GM19238 (cell line): ENCODE results near the gene KHK.

Experiments used
- DNase-seq: peaks from one replicate; pipeline ENCODE4 v3.0.0; 2011; ENCODE audit warnings: low spot score; ENCODE audit not compliant: insufficient read length

KHK gene

DNA sequence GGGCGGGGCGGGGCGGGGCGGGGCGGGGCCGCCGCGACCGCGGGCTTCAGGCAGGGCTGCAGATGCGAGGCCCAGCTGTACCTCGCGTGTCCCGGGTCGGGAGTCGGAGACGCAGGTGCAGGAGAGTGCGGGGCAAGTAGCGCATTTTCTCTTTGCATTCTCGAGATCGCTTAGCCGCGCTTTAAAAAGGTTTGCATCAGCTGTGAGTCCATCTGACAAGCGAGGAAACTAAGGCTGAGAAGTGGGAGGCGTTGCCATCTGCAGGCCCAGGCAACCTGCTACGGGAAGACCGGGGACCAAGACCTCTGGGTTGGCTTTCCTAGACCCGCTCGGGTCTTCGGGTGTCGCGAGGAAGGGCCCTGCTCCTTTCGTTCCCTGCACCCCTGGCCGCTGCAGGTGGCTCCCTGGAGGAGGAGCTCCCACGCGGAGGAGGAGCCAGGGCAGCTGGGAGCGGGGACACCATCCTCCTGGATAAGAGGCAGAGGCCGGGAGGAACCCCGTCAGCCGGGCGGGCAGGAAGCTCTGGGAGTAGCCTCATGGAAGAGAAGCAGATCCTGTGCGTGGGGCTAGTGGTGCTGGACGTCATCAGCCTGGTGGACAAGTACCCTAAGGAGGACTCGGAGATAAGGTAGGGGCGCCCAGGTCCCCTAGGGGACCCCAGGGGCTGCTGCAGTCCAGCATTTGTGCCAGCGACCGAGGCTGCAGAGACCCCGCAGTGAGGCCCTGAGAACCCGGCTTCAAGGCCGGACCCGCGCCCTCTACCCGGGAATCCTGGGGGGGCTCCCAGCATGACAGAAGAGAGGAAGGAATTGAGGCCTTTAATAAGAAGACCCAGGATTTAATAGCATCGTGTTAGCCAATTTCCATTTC, at the start of gene KHK:
Gene KHK (plus strand): TSS at position 49 of the 870 bp plus-strand sequence. CDS start 488 bp downstream, at position 537.
- DNase-seq = peak; percentile 44

DNA sequence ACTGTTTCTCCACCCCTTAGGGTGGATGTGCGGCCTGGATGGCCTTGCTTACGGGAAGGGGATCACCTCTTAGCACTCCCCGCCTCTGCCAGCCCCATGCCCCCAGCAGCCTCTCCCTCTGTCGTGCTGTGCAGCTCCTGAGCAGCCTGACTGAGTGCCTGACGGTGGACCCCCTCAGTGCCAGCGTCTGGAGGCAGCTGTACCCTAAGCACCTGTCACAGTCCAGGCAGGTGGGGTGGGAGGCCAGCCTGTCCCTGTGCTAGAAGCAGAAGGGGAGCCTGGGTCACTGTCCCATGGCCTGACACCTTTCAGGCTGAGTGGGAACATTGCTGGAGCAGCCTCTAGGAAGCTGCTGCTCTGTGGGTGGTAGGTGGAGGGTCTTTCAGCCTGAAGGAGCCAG, 48.6 kb upstream of the KHK start:
- DNase-seq = no peak

DNA sequence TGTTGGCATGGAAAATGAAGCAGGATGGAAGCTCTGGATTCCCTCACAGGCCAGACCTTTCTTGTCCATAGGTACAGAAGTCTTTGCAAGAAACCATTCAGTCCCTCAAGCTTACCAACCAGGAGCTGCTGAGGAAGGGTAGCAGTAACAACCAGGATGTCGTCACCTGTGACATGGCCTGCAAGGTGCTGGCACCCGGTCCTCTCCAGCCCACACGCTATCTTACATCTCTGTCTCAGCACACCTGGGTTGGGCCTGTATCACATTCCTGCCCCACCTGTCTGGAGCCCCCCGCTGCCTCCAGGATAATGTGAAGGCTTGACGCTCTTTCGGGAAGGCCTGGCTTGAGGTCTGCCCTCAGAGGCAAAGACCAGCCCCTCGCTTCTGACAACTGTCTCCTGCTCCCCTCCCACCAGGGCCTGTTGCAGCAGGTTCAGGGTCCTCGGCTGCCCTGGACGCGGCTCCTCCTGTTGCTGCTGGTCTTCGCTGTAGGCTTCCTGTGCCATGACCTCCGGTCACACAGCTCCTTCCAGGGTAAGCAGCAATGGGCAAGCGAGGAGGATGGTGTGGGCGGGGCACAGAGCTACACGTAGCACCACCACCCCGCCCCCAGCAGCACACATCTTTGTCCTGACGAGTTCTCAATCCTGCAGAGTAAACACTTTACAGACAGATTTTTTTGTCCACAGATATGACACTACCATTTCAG, 47.8 kb upstream of the KHK start:
- DNase-seq = no peak

DNA sequence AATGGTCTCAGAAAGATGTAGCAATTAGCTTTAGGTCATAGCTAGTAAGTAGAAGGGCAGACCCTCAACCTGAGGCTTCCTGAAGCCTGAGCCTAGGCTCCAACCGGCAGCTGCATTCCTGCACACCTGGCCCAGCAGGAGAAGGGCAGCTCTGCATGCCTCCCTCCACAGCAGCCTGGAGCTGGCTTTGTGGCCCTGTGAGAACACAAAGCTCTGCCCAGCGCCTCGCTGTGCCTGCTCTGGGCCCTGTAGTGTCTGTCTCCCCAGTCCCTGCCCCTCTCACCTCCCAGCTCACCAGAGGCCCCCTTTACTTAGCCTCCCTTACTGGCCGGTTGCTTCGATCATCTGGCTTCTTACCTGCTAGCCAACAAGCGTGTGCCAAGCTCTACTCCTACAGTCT, 47.1 kb upstream of the KHK start:
- no peak for DNase-seq

- no peak for DNase-seq
These were observed 46.7 kb upstream of the KHK start for GRCh38 chr2:27039871-27040270.

DNA sequence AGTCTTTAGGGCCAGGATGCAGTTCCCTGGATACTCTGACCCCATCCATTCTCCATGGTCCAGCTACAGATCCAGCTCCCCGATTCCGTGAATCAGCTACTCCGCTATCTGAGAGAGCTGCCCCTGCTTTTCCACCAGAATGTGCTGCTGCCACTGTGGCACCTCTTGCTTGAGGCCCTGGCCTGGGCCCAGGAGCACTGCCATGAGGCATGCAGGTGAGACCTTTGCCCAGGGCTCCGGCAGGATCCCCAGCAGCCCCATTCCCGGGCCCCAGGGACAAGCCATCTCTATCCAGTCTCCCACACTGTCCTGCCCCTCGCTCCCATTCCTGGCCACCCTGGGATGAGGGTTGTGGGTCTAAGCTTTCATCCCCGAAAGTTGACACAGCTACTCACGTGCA, 46.3 kb upstream of the KHK start:
- no peak for DNase-seq

GRCh38 chr2:27041752-27042151, 44.8 kb upstream of the KHK start:
- DNase-seq = no peak

DNA sequence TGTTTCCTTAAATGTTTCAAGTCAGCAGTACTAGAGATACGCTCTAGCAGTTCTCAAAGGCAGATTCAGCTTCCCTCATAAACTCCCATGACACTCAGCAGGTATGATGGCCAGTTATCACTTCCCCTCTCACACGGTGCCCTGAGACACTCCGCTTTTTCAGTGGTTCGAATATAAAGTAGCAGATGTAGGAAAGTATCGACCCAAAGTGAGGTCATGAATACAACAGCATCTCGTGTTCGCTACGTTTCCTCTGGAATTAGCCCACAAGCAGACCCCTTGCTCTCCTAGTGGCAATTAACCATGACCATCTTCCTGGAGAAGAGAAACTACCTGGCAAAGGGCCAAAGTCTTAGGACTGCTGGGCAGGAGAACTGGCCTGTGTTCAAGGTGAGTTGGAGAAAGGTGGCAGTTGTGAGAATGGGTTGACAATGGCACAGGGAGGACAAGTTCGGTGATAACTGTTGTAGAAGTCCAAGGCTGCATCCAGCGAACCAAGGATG, 44.4 kb upstream of the KHK start:
- peak; percentile 40 for DNase-seq

- no peak for DNase-seq
These were observed 43.5 kb upstream of the KHK start for GRCh38 chr2:27042985-27043634.

DNA sequence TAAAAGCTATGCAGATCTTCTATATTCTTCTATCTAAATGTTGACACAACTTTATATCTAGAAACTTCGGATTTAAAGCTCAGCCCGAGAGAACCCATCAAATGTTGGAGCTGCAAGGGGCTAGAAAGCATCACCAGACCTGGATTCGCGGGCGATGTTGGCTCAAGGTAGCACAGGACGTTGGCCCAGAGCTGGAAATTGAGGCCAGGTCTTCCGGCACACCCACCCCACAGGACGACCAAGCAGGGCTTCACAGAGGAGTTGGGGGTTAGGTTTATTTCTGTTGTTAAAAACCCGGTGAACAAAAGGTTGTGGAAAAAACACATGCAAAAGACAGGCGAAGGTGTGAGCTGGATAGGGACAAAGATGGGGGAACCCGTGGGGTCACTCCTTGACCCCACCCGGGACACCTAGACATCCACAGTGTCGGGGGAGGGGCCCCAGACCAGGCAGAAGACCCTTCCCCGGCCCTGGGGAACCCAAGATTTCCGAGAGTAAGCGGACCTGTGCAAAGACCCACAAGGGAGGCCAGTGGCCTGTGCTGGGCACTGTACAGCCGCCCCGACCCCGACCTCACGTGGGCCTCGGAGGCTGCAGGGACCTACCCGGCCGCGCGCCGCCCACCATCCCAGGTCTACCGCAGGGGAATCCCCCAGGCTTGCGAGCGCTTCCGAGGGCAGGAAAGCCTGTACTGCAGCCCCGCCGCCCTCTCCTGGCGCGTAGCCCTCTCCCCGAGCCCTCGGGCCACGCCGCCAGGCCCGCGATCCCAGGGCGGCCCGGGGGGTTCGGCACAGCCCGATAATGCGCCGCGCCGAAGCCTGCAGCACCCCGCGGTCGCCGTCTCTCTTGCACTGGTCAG, 36.9 kb upstream of the KHK start:
- peak; percentile 66 for DNase-seq

DNA sequence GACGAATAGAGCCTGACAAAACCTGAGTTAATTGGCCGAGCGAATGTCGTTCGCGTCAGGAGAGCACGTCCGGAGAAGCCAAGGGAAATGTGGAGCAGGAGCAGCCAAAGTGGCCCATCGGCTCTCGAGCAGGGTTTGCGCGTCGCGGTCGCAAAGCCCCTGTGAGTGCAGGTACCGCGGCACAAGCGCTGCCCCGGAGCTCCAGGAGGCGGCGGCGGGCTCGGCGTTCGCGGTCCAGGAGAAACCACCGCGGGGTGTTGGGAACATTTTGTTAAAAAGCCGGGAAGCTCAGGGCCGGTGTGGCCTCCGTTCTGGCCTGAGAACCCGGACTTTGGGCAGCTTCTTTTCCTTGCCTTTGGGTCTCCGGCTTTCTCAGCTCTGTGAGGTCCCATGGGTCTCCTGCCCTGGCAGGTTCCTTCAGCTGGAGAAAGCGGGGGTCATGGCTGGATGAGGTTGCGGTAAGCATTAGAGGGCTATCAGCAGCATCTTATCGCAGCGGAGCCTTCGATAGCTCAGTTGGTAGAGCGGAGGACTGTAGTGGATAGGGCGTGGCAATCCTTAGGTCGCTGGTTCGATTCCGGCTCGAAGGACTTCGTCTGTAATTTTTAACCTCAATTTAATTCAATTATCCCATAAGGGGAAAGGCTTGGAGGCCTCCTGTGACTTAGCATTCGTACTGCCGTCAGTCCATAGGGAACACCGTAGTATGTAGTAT, 36.1 kb upstream of the KHK start:
- peak; percentile 84 for DNase-seq

DNA sequence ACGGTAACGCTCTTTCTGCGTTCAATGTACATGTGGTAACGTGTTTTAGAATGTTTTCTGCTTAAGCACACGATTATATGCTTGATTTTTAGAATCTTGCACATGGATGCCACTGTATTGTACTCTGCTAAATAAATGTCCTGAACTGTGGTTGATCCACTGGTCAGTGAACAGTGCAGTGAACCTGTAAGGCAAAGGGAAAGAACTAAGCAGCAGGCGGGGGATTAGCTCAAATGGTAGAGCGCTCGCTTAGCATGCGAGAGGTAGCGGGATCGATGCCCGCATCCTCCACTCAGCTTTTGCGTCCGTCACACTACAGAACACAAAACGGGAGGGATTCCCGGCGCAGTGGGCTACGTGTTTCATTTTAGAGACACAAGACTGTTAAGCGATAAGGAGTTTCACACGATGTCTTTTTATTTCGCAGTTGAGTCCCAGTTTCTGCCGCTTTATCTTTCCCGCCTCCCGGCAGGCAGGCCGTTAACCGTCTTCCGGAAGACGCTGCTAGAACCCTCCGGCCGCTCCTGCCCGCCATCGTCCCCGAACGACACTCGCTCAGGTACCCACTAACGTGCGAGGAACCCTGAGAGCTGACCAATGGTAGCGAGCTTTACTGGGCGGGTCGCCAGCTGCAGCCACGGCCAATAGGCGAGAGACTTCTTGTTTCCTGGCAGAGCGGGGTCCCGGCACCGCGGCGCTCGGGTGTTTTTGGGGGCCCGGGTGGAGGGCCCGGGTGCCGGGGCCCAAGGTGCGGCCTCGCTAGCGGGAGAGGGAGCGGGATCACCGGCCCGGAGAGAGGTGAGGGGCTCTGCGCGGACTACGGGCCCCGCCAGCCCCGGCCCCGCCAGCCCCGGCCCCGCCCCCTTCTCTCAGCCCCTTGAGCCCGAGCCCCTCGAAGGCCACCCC, 35.3 kb upstream of the KHK start, which contains the start of gene AGBL5:
Gene AGBL5 (plus strand): TSS at position 673 of the 906 bp plus-strand sequence. CDS start 1,291 bp downstream, outside the sequence.
- peak; percentile 99 for DNase-seq

DNA sequence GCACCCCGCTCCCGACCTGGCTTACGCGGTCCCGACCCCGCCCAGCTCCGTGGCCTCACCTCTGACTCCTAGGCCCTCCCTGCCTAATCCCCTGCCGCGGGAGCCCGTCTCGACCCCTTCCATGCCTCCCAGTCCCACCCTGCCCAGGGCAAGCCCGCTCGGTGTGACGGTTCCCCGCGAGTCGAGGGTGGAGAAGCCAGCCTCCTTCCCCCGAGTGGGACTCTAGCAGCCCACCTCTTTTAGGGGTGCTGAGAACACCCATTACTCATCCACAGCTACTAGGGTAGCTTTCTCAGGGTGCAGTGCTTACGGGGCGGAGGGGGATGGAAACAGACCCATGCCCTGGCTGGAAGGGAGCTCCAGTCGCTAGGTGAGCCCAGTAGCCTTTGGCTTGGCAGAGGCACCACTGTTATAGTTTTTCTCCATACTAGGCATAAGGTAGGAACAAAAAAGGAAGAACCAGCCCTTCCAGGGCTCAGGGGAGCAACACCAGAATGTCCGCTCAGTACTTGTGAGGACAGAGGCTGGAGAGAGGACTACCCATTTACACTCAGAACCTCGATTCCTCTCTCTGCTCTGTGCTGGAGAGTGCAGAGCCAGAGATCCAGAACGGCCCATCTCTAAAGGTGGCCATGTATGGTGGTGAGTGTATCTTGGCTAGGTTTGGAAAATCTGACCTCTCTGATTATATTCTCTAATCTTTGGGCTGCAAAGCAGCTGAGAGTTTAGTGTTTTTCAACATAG, 34.5 kb upstream of the KHK start:
- DNase-seq = no peak

DNA sequence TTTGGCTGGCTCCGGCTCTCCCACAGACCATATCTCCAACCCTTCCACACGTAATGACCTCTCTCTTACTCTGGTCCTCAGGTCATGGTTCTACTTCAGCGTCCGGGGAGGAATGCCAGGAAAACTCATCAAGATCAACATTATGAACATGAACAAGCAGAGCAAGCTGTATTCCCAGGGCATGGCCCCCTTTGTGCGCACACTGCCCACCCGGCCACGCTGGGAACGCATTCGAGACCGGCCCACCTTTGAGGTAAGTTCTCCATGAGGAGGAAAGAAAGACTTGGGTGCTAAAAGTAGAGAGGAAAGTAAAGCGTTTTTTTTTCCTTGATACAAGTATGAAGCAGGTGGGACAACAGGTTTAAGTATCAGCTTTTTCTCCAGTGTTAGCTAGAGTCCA, 33.3 kb upstream of the KHK start:
- DNase-seq = no peak

- DNase-seq = no peak
These were observed 32.8 kb upstream of the KHK start for GRCh38 chr2:27053776-27054175.

GRCh38 chr2:27054721-27055120, 31.9 kb upstream of the KHK start:
- DNase-seq = no peak

GRCh38 chr2:27057184-27057583, 29.4 kb upstream of the KHK start:
- DNase-seq = no peak

DNA sequence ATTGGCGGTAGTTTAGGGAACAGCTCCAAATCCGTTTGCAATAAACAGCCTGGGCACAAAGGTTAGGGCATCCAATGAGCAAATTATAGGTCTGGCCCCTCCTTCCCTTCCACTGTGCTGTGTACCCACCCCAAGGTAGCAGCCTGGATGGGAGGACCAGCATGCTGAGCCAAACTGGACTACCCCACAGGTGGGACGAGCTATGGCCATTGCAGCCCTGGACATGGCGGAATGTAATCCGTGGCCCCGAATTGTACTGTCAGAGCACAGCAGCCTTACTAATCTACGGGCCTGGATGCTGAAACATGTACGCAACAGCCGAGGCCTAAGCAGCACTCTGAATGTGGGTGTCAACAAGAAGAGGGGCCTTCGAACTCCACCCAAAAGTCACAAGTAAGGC, 28.4 kb upstream of the KHK start:
- DNase-seq = no peak
